Mesenchymal stem cell (in vitro differentiated cells and primary cell): Measurements from ENCODE around the gene VEGFD.

Experiments
- DNase-seq: peaks from one replicate; pipeline ENCODE4 v3.0.0-alpha.2; 2013
- H2AFZ ChIP-seq: one replicate; pipeline ENCODE4 v1.6.1; 2013; ENCODE audit warnings: low read depth, mild to moderate bottlenecking, control low read depth, inconsistent platforms, low read length, moderate library complexity
- H2AK5ac ChIP-seq: 2 replicates; pipeline ENCODE4 v1.6.1; 2013; ENCODE audit warnings: low read length, moderate library complexity, mild to moderate bottlenecking, inconsistent platforms; ENCODE audit not compliant: severe bottlenecking
- H2BK120ac ChIP-seq: one replicate; pipeline ENCODE4 v1.6.1; 2013; ENCODE audit warnings: low read depth, mild to moderate bottlenecking, inconsistent platforms, low read length, moderate library complexity
- H2BK12ac ChIP-seq, 2 experiments: one replicate each; pipeline ENCODE4 v1.6.1; 2013; ENCODE audit warnings: inconsistent platforms in 2 of 2, low read length in 2 of 2, mild to moderate bottlenecking in 2 of 2, moderate library complexity in 2 of 2, control low read depth in 1 of 2
- H2BK15ac ChIP-seq: one replicate; pipeline ENCODE4 v1.6.1; 2013; ENCODE audit warnings: mild to moderate bottlenecking, low read depth, inconsistent platforms; ENCODE audit not compliant: poor library complexity, severe bottlenecking
- H2BK5ac ChIP-seq: 2 replicates; pipeline ENCODE4 v1.6.1; 2013; ENCODE audit warnings: low read depth, mild to moderate bottlenecking, low read length, control low read depth, inconsistent platforms; ENCODE audit not compliant: poor library complexity, severe bottlenecking
- H3K14ac ChIP-seq, 2 experiments: one replicate each; pipeline ENCODE4 v1.6.1; 2013; ENCODE audit warnings: inconsistent platforms in 2 of 2, low read length in 2 of 2, control low read depth in 1 of 2, mild to moderate bottlenecking in 1 of 2, moderate library complexity in 1 of 2
- H3K18ac ChIP-seq, 2 experiments: one replicate each; pipeline ENCODE4 v1.6.1; 2013; ENCODE audit warnings: inconsistent platforms in 2 of 2, low read length in 2 of 2, control low read depth in 1 of 2, low read depth in 1 of 2, mild to moderate bottlenecking in 1 of 2
- H3K23ac ChIP-seq, 2 experiments: one replicate each; pipeline ENCODE4 v1.6.1; 2013; ENCODE audit warnings: inconsistent platforms in 2 of 2, low read length in 2 of 2, mild to moderate bottlenecking in 2 of 2, moderate library complexity in 2 of 2, control low read depth in 1 of 2
- H3K27ac ChIP-seq: 2 replicates; pipeline ENCODE4 v1.5.1; 2013; ENCODE audit warnings: mild to moderate bottlenecking, moderate library complexity, low read length, control low read depth, inconsistent platforms; ENCODE audit not compliant: poor library complexity, severe bottlenecking
- H3K27me3 ChIP-seq, 2 experiments: 2 replicates each; pipeline versions ENCODE4 v1.6.1 to v1.7.0; 2013; ENCODE audit warnings: low read length in 2 of 2, mild to moderate bottlenecking in 2 of 2, moderate library complexity in 2 of 2, control low read depth in 1 of 2, inconsistent platforms in 1 of 2; ENCODE audit not compliant: control insufficient read depth in 1 of 2, insufficient read depth in 1 of 2
- H3K36me3 ChIP-seq, 2 experiments: 2 replicates each; pipeline versions ENCODE4 v1.6.1 to v1.7.0; 2013; ENCODE audit warnings: low read length in 2 of 2, control low read depth in 1 of 2, inconsistent platforms in 1 of 2, low read depth in 1 of 2, mild to moderate bottlenecking in 1 of 2; ENCODE audit not compliant: insufficient read depth in 2 of 2, control insufficient read depth in 1 of 2
- H3K4ac ChIP-seq, 2 experiments: one replicate each; pipeline ENCODE4 v1.6.1; 2013; ENCODE audit warnings: inconsistent platforms in 2 of 2, low read length in 2 of 2, mild to moderate bottlenecking in 2 of 2, moderate library complexity in 2 of 2, control low read depth in 1 of 2, low read depth in 1 of 2
- H3K4me1 ChIP-seq: 2 replicates; pipeline ENCODE4 v1.6.1; 2013; ENCODE audit warnings: low read depth, low read length, control low read depth; ENCODE audit not compliant: control insufficient read depth, insufficient read depth
- H3K4me2 ChIP-seq: 2 replicates; pipeline ENCODE4 v1.6.1; 2013; ENCODE audit warnings: low read length, mild to moderate bottlenecking, inconsistent platforms; ENCODE audit not compliant: poor library complexity, severe bottlenecking
- H3K4me3 ChIP-seq, 2 experiments: 2 replicates each; pipeline versions ENCODE4 v1.5.1 to v1.7.0; 2013; ENCODE audit warnings: low read length in 2 of 2, mild to moderate bottlenecking in 2 of 2, control low read depth in 1 of 2, low read depth in 1 of 2; ENCODE audit not compliant: insufficient read depth in 1 of 2
- H3K79me1 ChIP-seq: replicated peaks from 2 replicates; pipeline ENCODE4 v1.6.1; 2013; ENCODE audit warnings: mild to moderate bottlenecking, control low read depth, low read length, inconsistent platforms; ENCODE audit not compliant: poor library complexity, severe bottlenecking
- H3K9ac ChIP-seq: 2 replicates; pipeline ENCODE4 v1.7.0; 2013; ENCODE audit warnings: mild to moderate bottlenecking, low read length, moderate library complexity
- H3K9me3 ChIP-seq: 2 replicates; pipeline ENCODE4 v1.7.0; 2013; ENCODE audit warnings: mild to moderate bottlenecking, low read length; ENCODE audit not compliant: control insufficient read depth
- H4K8ac ChIP-seq: one replicate; pipeline ENCODE4 v1.6.1; 2013; ENCODE audit warnings: inconsistent platforms, mild to moderate bottlenecking, low read length, moderate library complexity
- H4K91ac ChIP-seq: one replicate; pipeline ENCODE4 v1.6.1; 2013; ENCODE audit warnings: mild to moderate bottlenecking, low read length, inconsistent platforms
- WGBS: methylation state at CpG from one replicate; pipeline ENCODE4 v1.1.7; 2013; ENCODE audit warnings: mixed read lengths; 5-methylcytosine and 5-hydroxymethylcytosine counted together

VEGFD gene

GRCh38 chrX:15418707-15419181 lies 34.5 kb upstream of the VEGFD start:
- Histone ChIP-seq H2AFZ (no peak overlapping the region), H3K36me3 (no peaks in the 10 kb centered on the region), H3K14ac (no peak overlapping the region), H3K4ac (no peak overlapping the region), H3K79me1 (no peaks in the 10 kb centered on the region), H3K4me2 (no peak overlapping the region), H2BK15ac (no peak overlapping the region), H3K27me3 (no peaks in the 10 kb centered on the region), H3K9ac (no peak overlapping the region), H3K18ac (no peak overlapping the region), H2BK5ac (no peak overlapping the region), H4K91ac (no peak overlapping the region), H4K8ac (no peak overlapping the region), H2BK120ac (no peak overlapping the region), H3K9me3 (peaks cover 14% of the 10 kb centered on the region), H3K27ac (no peak overlapping the region), H3K23ac (no peak overlapping the region), H3K4me1 (no peaks in the 10 kb centered on the region), H3K4me3 (no peak overlapping the region), H2BK12ac (no peak overlapping the region), H2AK5ac (no peak overlapping the region)
- DNase-seq = no peak
- WGBS = no CpG with 5 or more reads among the region's 3 CpGs

- no peak overlapping the region for H3K14ac ChIP-seq
- no peak overlapping the region for H2BK5ac ChIP-seq
- H2BK120ac ChIP-seq = no peak overlapping the region
- H3K9ac ChIP-seq = no peak overlapping the region
- no peak overlapping the region for H4K91ac ChIP-seq
- no peak overlapping the region for H2AK5ac ChIP-seq
- no peak overlapping the region for H2AFZ ChIP-seq
- H3K79me1 ChIP-seq = no peaks in the 10 kb centered on the region
- DNase-seq = no peak
- no peak overlapping the region for H3K23ac ChIP-seq
- H3K18ac ChIP-seq = no peak overlapping the region
- peaks cover 13% of the 10 kb centered on the region for H3K9me3 ChIP-seq
- peaks cover 0 to 4% of the 10 kb centered on the region in 2 experiments for H3K27me3 ChIP-seq
- H4K8ac ChIP-seq = no peak overlapping the region
- H2BK12ac ChIP-seq = no peak overlapping the region
- H3K36me3 ChIP-seq = no peaks in the 10 kb centered on the region
- WGBS = no CpG with 5 or more reads among the region's 6 CpGs
- no peak overlapping the region for H3K4ac ChIP-seq
- H3K4me2 ChIP-seq = no peak overlapping the region
- no peak overlapping the region for H3K4me3 ChIP-seq
- H3K4me1 ChIP-seq = no peaks in the 10 kb centered on the region
- H2BK15ac ChIP-seq = no peak overlapping the region
- H3K27ac ChIP-seq = no peak overlapping the region
These were observed 34.0 kb upstream of the VEGFD start for GRCh38 chrX:15418041-15418706.

- no peak for DNase-seq
- Histone ChIP-seq H4K8ac (no peak overlapping the region), H3K4me2 (no peak overlapping the region), H3K4ac (no peak overlapping the region), H3K27me3 (peaks cover 0 to 5% of the 10 kb centered on the region in 2 experiments), H3K9me3 (peaks cover 7% of the 10 kb centered on the region), H3K14ac (no peak overlapping the region), H3K4me3 (no peak overlapping the region), H3K79me1 (no peaks in the 10 kb centered on the region), H3K4me1 (no peaks in the 10 kb centered on the region), H2BK120ac (no peak overlapping the region), H3K9ac (no peak overlapping the region), H2BK5ac (no peak overlapping the region), H3K18ac (no peak overlapping the region), H2BK12ac (no peak overlapping the region), H2BK15ac (no peak overlapping the region), H2AFZ (no peak overlapping the region), H3K23ac (no peak overlapping the region), H3K27ac (no peak overlapping the region), H3K36me3 (no peaks in the 10 kb centered on the region), H2AK5ac (no peak overlapping the region), H4K91ac (no peak overlapping the region)
- WGBS = 81% methylated on average over 7 of the region's 10 CpGs
These were observed 32.1 kb upstream of the VEGFD start for GRCh38 chrX:15416133-15416993.

- 67% methylated on average over 1 of the region's 6 CpGs for WGBS
- Histone ChIP-seq H4K8ac (no peak overlapping the region), H3K4ac (no peak overlapping the region), H2AK5ac (no peak overlapping the region), H4K91ac (no peak overlapping the region), H3K9ac (no peak overlapping the region), H2BK15ac (no peak overlapping the region), H2BK12ac (no peak overlapping the region), H3K18ac (no peak overlapping the region), H3K27ac (no peak overlapping the region), H3K14ac (no peak overlapping the region), H3K4me1 (no peaks in the 10 kb centered on the region), H3K4me2 (no peak overlapping the region), H3K9me3 (peaks cover 7% of the 10 kb centered on the region), H3K23ac (no peak overlapping the region), H2BK120ac (no peak overlapping the region), H3K79me1 (no peaks in the 10 kb centered on the region), H3K27me3 (peaks cover 0 to 5% of the 10 kb centered on the region in 2 experiments), H3K36me3 (no peaks in the 10 kb centered on the region), H3K4me3 (no peak overlapping the region), H2AFZ (no peak overlapping the region), H2BK5ac (no peak overlapping the region)
- no peak for DNase-seq
These were observed 28.9 kb upstream of the VEGFD start for GRCh38 chrX:15413101-15413500.
